ENCODE measurements around the gene CEBPB. TPM values are rescaled to one million over a fixed set of nuclear protein-coding genes. Genes with fewer than 3 reads are reported as not detected.

CEBPB gene
- total RNA-seq, 1 experiment from 2014 or later: 22.6 TPM

DNA sequence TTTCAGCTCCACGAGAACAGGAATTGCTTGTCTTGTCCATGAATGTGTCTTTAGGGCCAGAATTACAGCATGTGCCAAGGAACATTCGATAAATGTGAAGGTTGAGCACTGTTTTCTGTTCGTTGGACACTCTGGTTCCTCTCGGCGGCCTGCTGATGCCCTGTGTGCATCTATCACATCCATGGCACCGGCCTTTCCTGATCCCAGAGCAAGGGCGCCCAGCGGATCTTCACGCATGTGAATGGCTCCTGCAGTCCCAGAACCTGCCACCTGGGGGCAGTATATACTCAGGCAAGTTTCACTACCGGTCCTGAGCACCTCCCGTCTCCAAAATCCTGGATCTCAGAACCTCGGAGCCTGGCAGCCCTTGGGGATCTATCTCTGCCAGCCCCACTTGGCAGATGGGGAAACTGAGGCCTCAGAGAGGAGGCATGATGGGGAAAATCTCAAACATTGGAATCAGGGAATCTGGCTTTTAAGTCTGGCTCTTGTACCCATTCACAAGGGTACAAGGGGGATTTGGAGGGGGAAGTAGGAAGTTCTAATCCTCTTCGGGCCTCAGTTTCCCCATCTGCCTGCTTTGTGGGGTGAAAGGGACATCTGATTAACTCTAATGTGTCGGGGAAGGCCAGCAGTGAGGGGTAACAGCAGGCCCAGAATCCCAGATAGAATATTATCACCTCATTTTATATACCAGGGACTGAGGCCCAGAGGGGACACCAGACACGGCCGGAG, 4.3 kb upstream of the CEBPB start:
- no CpG with 5 or more reads among the region's 16 CpGs for WGBS (ENCODE audit: extremely low coverage, insufficient read length, low lambda C conversion rate)
- H3K4ac ChIP-seq (ENCODE audit: low read depth, low read length): no peak overlapping the region
- H3K9ac ChIP-seq (ENCODE audit: extremely low read depth, insufficient read length, low read length): no peak overlapping the region
- Mint-ChIP-seq H3K27ac (no peak overlapping the region; a peak in 1 of 7 replicates), H3K36me3 (ENCODE audit: insufficient read depth in 1 of 3, low read depth in 3 of 3) (no peaks in the 10 kb centered on the region), H3K4me3 (no peak overlapping the region), H3K27me3 (ENCODE audit: low read depth) (peaks cover 11% of the 10 kb centered on the region), H3K9me3 (no peaks in the 10 kb centered on the region; a peak in 3 of 5 replicates), H3K4me1 (peaks cover 16 to 29% of the 10 kb centered on the region in 2 experiments)
- no peak overlapping the region for H3K27ac ChIP-seq (ENCODE audit: insufficient read length, low read depth, low read length)
- DNase-seq: peak; percentile 90
- H2AFZ ChIP-seq (ENCODE audit: low read length): no peak overlapping the region
- no peak overlapping the region for H3K56ac ChIP-seq (ENCODE audit: insufficient read length, low read depth, low read length)
- no peaks in the 10 kb centered on the region for H3K9me3 ChIP-seq (ENCODE audit: control insufficient read depth, low read depth, low read length)
- H4K8ac ChIP-seq (replicated peaks; ENCODE audit: insufficient read length, low read depth, low read length): no peak overlapping the region
- H3K4me1 ChIP-seq (ENCODE audit: insufficient read depth, low read length): no peaks in the 10 kb centered on the region
- no peak overlapping the region for H3K4me2 ChIP-seq (ENCODE audit: insufficient read depth, insufficient read length, low read length)
- H3K23ac ChIP-seq (ENCODE audit: insufficient read length, low read depth, low read length): no peak overlapping the region
- H2BK120ac ChIP-seq (ENCODE audit: low read depth, low read length, poor library complexity, severe bottlenecking): no peak overlapping the region
- TF ChIP-seq, protein P1, sequence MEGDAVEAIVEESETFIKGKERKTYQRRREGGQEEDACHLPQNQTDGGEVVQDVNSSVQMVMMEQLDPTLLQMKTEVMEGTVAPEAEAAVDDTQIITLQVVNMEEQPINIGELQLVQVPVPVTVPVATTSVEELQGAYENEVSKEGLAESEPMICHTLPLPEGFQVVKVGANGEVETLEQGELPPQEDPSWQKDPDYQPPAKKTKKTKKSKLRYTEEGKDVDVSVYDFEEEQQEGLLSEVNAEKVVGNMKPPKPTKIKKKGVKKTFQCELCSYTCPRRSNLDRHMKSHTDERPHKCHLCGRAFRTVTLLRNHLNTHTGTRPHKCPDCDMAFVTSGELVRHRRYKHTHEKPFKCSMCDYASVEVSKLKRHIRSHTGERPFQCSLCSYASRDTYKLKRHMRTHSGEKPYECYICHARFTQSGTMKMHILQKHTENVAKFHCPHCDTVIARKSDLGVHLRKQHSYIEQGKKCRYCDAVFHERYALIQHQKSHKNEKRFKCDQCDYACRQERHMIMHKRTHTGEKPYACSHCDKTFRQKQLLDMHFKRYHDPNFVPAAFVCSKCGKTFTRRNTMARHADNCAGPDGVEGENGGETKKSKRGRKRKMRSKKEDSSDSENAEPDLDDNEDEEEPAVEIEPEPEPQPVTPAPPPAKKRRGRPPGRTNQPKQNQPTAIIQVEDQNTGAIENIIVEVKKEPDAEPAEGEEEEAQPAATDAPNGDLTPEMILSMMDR (conservative IDR thresholded peaks at IDR 0.05): peak; percentile 98
- no peaks in the 10 kb centered on the region for H3K23me2 ChIP-seq (ENCODE audit: insufficient read length, low read depth, low read length, poor library complexity, severe bottlenecking)
- no peak overlapping the region for H3T11ph ChIP-seq (ENCODE audit: low read length)
- H3K18ac ChIP-seq (ENCODE audit: insufficient read length, low read depth, low read length): no peak overlapping the region
- H3K27me3 ChIP-seq (ENCODE audit: insufficient read depth, low read length): no peaks in the 10 kb centered on the region
- H2BK15ac ChIP-seq (ENCODE audit: low read depth, low read length): no peak overlapping the region
- H2BK5ac ChIP-seq (ENCODE audit: insufficient read length, low read length): no peak overlapping the region
- H4K20me1 ChIP-seq (ENCODE audit: control insufficient read depth, insufficient read depth, insufficient read length): no peaks in the 10 kb centered on the region
- H2AK5ac ChIP-seq (ENCODE audit: insufficient read length, low read length): no peak overlapping the region
- H4K91ac ChIP-seq (ENCODE audit: insufficient read length, low read depth, low read length): no peak overlapping the region
- H2BK20ac ChIP-seq (ENCODE audit: low read depth, low read length, poor library complexity, severe bottlenecking): no peak overlapping the region
- no peak overlapping the region for H2BK12ac ChIP-seq (ENCODE audit: insufficient read length, low read depth, low read length)
- H3K14ac ChIP-seq (ENCODE audit: insufficient read depth, low read length): no peak overlapping the region
- H3K79me2 ChIP-seq (ENCODE audit: insufficient read depth, low read length): no peaks in the 10 kb centered on the region
- no peak overlapping the region for H4K5ac ChIP-seq (ENCODE audit: insufficient read length, low read depth, low read length)
- H3K79me1 ChIP-seq (ENCODE audit: insufficient read depth, low read depth, low read length, poor library complexity, severe bottlenecking): no peaks in the 10 kb centered on the region
